GM18858 (cell line): Measurements from ENCODE around the gene RHOF.
"Not testable (repeated sequence)": the region's sequence is repeated elsewhere in the genome, so short reads cannot be mapped to it uniquely, and the experiment has no call there.

ENCODE experiments used
- ATAC-seq: cut with Tn5 transposase; IDR thresholded peaks from one replicate; pipeline ENCODE4 v1.9.1; 2021; ENCODE audit not compliant: unreplicated experiment

RHOF gene

GRCh38 chr12:121750507-121750955 lies 43.0 kb downstream of the RHOF start:
- ATAC-seq: no peak

- no peak for ATAC-seq
Measured at GRCh38 chr12:121749267-121749666, 44.2 kb downstream of the RHOF start.

DNA sequence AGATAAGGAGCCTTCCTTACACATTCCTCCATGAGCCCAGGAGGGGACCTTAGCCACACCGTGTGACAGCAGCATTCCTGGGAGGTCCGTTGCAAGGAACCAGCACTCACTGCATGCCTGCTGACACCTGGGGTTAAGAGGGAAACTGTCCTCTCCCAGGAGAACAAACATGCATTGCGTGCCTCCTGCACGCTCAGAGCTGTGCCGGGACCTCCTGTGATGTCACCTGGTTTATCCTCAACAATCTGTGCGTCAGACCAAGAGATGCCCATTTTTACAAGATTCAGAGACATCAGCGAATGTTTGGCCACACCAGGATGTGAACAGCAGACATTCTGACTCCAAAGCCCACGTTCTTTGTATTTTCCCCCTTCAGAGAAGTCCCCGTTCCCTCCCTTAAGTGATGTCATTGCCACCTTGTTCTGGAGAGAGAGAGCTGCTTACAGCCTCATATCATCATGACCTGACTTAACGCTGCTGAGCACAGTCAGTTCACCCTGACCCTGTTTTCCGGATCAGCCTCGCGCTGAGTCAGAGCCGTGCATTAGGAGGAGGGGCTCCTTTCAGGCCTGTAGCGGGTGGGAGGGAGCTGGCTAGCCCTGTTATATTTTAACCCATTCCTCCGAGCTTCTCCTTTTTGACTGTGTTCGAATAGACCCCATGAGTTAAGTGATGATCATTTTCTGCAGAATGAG lies 44.8 kb downstream of the RHOF start:
- no peak for ATAC-seq

- no peak for ATAC-seq
Measured at GRCh38 chr12:121748218-121748570, 45.3 kb downstream of the RHOF start.

- ATAC-seq: not testable (repeated sequence)
Measured at GRCh38 chr12:121745545-121745944, 47.9 kb downstream of the RHOF start.

- ATAC-seq: no peak
Measured at GRCh38 chr12:121741743-121742142, 51.7 kb downstream of the RHOF start.

- ATAC-seq: no peak
Measured at GRCh38 chr12:121740847-121741246, 52.6 kb downstream of the RHOF start.

DNA sequence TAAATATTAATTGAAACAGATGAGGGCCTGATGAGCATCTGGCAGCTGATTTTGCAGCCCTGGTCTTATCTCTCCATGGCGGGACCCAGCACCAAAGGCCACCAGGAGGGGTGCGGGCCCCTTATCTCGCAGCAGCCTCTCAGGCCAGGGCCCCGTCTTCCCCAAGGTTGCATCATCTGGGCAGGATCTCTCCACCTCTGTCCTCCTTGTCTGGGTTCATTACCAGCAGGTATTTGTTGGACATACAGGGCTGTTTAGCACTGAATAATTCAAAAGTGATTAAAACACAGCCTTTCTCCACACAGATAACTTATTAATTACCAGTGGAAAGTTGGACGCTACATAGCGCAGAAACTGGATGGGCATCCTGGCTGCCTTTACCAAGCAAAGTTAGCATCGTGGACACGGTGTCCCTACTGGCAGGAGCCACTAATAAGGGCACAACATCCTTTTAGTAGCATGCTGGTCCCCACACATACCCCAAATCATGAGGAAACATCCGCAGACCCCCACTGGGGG lies 55.1 kb downstream of the RHOF start:
- no peak for ATAC-seq

- no peak for ATAC-seq
Measured at GRCh38 chr12:121733849-121734248, 59.6 kb downstream of the RHOF start.

GRCh38 chr12:121731473-121731872 lies 62.0 kb downstream of the RHOF start:
- ATAC-seq: no peak

DNA sequence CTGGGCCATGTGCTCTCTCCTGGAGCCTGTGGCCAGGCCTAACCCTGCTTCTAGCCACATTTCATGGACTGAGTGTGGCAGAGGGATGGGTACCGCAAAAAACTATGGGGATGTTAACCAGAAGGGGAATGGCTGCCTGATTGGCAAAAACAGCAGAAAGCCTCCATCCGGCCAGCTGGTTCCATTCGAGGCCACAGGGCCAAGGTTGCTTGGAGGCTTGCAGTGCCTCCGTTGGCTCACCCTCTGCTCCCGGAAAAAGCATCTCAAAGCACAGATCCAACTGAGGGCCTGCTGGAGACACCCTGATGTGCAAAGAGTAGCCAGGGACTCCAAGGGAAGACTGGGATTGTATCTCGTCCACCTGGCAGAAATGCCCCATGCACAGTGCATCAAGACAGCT lies 64.5 kb downstream of the RHOF start:
- no peak for ATAC-seq
